Measurements from ENCODE around the gene DCUN1D3. TPM values are rescaled to one million over a fixed set of nuclear protein-coding genes. Genes with fewer than 3 reads are reported as not detected.

Gene DCUN1D3
- total RNA-seq, 1 experiment from 2014 or later = 16.1 TPM

DNA sequence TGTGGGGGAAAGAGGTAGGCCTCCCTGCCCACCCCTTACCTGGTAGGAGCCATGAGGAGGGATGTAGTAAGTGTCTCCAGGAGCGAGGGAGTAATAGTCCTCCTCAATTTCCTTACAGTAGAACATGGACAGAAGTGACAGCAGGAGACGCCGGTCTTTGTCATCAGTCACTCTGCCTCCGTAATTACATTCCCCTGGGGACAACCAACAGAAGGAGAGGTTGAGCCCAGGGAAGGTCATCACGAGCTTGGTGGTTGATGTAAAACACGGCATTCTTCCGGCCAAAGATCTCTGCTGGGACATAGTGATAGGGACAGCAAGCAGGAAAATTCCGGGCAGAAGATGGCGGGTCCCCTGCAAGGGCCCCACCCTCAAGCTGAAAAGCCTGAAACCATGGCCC is 48.3 kb upstream of the DCUN1D3 start:
- H2BK15ac ChIP-seq (ENCODE audit: low read depth, low read length) = no peak overlapping the region
- WGBS (ENCODE audit: extremely low coverage, insufficient read length, low lambda C conversion rate) = no CpG with 5 or more reads among the region's 9 CpGs
- H3K23ac ChIP-seq (ENCODE audit: insufficient read length, low read depth, low read length) = no peak overlapping the region
- no peak for TF ChIP-seq CTCF (conservative IDR thresholded peaks at IDR 0.05)
- H2AK5ac ChIP-seq (ENCODE audit: insufficient read length, low read length) = no peak overlapping the region
- no peaks in the 10 kb centered on the region for H3K23me2 ChIP-seq (ENCODE audit: insufficient read length, low read depth, low read length, poor library complexity, severe bottlenecking)
- no peak overlapping the region for H3K9ac ChIP-seq (ENCODE audit: extremely low read depth, insufficient read length, low read length)
- H3T11ph ChIP-seq (ENCODE audit: low read length) = no peak overlapping the region
- H3K56ac ChIP-seq (ENCODE audit: insufficient read length, low read depth, low read length) = no peak overlapping the region
- H2BK20ac ChIP-seq (ENCODE audit: low read depth, low read length, poor library complexity, severe bottlenecking) = no peak overlapping the region
- no peak overlapping the region for H2BK12ac ChIP-seq (ENCODE audit: insufficient read length, low read depth, low read length)
- H3K14ac ChIP-seq (ENCODE audit: insufficient read depth, low read length) = no peak overlapping the region
- no peak overlapping the region for H2BK120ac ChIP-seq (ENCODE audit: low read depth, low read length, poor library complexity, severe bottlenecking)
- Mint-ChIP-seq H3K27ac (no peak overlapping the region; a peak in 1 of 7 replicates), H3K36me3 (ENCODE audit: insufficient read depth in 1 of 3, low read depth in 3 of 3) (no peaks in the 10 kb centered on the region), H3K4me3 (no peak overlapping the region), H3K27me3 (ENCODE audit: low read depth) (peaks cover 2% of the 10 kb centered on the region), H3K4me1 (peaks cover 17 to 24% of the 10 kb centered on the region in 2 experiments), H3K9me3 (no peaks in the 10 kb centered on the region)
- no peak overlapping the region for H3K4ac ChIP-seq (ENCODE audit: low read depth, low read length)
- no peak overlapping the region for H4K91ac ChIP-seq (ENCODE audit: insufficient read length, low read depth, low read length)
- no peaks in the 10 kb centered on the region for H3K79me1 ChIP-seq (ENCODE audit: insufficient read depth, low read depth, low read length, poor library complexity, severe bottlenecking)
- H4K8ac ChIP-seq (replicated peaks; ENCODE audit: insufficient read length, low read depth, low read length) = no peak overlapping the region
- H3K79me2 ChIP-seq (ENCODE audit: insufficient read depth, low read length) = no peaks in the 10 kb centered on the region
- no peak overlapping the region for H3K27ac ChIP-seq (ENCODE audit: insufficient read length, low read depth, low read length)
- H3K4me2 ChIP-seq (ENCODE audit: insufficient read depth, insufficient read length, low read length) = no peak overlapping the region
- no peaks in the 10 kb centered on the region for H3K27me3 ChIP-seq (ENCODE audit: insufficient read depth, low read length)
- H3K18ac ChIP-seq (ENCODE audit: insufficient read length, low read depth, low read length) = no peak overlapping the region
- H4K20me1 ChIP-seq (ENCODE audit: control insufficient read depth, insufficient read depth, insufficient read length) = no peaks in the 10 kb centered on the region
- no peak for DNase-seq
- no peaks in the 10 kb centered on the region for H3K9me3 ChIP-seq (ENCODE audit: control insufficient read depth, low read depth, low read length)
- no peak overlapping the region for H2AFZ ChIP-seq (ENCODE audit: low read length)
- H3K4me1 ChIP-seq (ENCODE audit: insufficient read depth, low read length) = no peaks in the 10 kb centered on the region; the same call in 1 of the 2 replicates
- no peak overlapping the region for H4K5ac ChIP-seq (ENCODE audit: insufficient read length, low read depth, low read length)
- no peak overlapping the region for H2BK5ac ChIP-seq (ENCODE audit: insufficient read length, low read length)
